Caki2 (cell line): ENCODE data around the gene FILIP1L. TPM values are rescaled to one million over a fixed set of nuclear protein-coding genes. Genes with fewer than 3 reads are reported as not detected.
A peak's percentile ranks its signal among the peaks of the same experiment; 100 is the strongest.

Experiments used
- DNase-seq: peaks from one replicate; pipeline ENCODE4 v3.0.0-alpha.2; 2015; ENCODE audit warnings: low read depth
- in situ Hi-C: cut with HindIII; loops from 2 replicates; pipeline ENCODE4 v1.10.0; 2016; ENCODE audit warnings: low sequenced_read_pairs, low pct_unique_long_range_greater_than_20kb, mixed read lengths
- total RNA-seq: library from RNA; depleted of rRNA; stranded (reverse); fragments of >200 nt; shearing (Covaris generic); gene quantifications from 2 replicates; pipeline ENCODE4 v1.2.3, GENCODE V29; 2014; ENCODE audit warnings: low replicate concordance

Gene FILIP1L
- total RNA-seq, 1 experiment from 2014 or later, result not detected

DNA sequence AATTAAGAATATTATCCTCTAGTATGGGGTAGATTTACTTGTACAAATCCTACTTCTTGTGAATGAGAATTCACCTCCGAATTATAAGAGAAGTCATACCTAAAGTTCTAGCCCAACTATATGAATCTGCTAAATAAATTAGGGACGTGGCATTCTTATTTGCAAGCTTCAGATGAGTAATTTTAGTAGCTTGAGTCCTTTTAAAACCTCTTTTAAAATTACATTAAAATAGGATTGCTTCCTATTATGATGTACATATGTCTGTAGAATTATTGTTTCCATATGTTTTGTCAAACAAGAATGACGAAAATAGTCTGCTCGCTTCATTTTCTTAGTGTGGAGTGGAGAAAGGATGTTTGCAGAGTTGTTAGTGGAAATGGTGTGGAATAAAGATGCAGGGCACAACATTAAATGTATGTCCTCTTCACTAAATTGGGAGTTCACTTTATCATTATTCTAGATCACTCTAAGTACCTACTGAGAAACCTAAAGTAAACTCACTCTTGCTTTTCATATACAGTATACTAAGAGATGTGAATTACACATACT, 237.2 kb downstream of the FILIP1L start:
- no peak for DNase-seq
- in situ Hi-C loops, result no loop called here

DNA sequence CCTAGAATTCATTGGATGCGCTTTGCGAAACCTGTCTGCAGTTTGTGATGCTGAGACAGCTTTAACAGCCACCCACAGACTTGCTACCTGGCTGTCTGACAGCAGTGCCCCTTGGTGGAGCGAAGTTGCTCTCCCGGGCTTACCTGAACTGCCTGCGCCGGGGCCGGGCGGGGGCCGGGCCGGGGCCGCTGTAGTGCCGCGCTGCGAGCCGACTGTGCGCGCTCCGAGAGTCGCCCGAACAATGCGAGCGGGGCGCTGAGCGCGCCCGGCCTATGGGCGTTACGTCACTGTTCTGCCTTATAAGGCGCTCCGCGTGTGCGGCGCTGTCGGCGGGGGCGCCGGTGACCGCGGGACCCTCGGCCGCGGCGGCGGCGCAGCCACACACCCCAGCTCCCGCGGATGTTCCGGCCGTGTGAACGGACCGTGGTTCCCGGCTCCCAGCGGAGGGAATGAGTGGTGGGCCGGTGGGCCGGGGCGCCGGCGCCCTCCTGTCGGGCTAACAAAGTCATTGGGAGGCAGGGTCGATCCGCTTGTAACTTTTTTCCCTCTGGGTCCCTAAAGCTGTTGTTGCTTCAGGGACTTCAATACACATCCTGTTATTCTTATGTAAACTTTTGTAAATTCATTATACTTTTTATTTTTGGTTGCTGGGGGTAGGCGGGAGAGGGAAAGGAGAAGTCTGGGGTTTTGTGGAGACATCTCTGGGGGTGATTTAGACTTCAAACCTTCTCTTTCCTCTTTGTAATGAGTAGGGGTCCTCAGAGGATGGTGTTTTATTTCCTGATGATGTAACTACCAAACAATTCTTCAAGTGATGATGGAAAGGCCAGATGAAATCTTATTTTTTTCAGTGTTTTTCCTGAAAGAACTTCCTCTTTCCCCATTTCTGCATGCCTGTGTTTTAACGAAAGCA, 238.1 kb downstream of the FILIP1L start:
- no peak for DNase-seq
- in situ Hi-C loops, result no loop called here

DNA sequence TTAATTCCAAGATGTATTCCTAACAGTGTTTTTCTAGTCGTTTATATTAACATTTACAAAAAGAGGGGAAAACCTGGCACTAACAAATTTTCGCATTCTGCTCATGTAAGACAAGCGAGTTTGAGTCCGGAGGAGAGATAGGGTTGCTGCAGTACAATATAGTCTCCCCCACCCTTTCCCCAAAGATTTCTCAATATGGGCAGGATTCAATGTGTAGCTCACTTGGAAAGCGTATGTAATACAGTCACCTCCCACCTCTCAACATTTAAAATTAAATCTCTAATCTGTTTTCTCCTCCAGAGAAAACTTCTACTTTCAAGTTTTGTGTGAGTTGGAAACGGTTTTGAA, 238.7 kb downstream of the FILIP1L start:
- DNase-seq, result no peak
- in situ Hi-C loops, result no loop called here

DNA sequence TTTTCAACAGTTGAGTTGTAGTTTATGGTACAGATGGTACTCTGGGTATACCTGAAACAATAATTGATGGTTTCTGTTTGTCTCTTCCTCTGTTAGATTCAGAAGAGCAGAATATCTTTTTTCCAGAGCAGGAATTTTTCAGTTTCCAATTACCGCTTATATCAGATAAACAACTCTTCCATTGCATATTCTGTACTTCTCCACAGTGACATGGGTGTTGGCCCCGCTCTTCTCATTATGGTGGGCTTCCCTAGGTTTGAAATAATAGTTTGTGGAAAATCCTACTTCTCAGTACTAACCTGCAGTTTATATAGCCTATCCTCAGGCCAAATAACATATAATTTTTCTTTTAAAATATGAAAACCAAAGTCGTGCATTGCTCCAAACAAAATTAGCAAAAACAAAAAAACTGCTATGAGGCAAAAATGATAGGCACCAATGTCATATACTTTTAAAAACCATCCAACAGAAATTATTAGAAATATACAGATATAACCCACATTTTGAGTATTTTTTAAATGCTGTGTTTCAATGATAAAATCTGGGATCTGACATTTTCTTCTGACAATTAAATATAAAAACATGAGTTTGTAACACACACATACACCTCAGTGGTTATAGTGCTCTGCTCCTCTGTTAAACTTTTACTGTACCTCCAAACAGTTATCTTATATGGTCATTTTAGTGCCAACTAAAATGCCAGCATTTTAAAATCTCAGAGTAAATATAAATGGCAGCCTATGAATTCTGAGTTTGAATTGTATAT, 239.9 kb downstream of the FILIP1L start:
- in situ Hi-C loops, result no loop called here
- no peak for DNase-seq

DNA sequence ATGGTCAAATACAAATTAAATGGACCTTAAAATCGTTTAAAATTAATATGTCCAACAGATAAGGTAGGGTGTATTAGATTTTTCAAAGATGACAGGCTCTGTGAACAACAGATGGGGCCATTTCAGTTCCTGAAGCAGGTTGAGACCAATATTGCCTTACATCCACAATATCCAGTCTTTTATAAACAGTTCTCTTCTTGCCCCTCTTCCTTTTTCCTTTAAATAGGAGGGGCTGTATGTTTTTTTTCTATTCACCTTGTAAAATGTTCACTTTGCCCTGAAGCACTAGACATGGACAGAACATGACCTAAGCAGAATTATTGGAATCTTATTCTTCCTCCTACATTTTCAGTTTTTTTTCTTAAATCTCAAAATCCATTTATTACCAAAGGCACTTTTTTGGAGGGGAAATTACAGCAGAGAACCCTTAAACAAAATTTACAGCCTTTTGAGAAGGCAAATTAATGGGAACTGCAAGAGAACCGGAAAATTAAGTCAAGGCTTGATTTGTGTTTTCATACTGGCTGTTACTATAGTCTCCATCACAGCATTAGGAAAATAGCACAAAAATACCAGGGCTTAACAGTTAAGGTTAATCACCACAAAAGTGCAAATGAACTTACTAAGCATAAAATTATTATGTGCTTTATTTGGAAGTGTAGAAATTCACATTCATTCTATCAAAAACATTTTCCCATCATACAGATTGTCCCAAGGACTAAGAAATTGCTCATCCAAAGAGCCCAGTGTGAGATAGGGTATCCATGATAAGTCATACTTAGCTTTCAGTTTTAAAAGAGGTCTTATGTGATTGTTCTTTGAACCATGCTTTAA, 240.8 kb downstream of the FILIP1L start:
- no peak for DNase-seq
- in situ Hi-C loops, result no loop called here

DNA sequence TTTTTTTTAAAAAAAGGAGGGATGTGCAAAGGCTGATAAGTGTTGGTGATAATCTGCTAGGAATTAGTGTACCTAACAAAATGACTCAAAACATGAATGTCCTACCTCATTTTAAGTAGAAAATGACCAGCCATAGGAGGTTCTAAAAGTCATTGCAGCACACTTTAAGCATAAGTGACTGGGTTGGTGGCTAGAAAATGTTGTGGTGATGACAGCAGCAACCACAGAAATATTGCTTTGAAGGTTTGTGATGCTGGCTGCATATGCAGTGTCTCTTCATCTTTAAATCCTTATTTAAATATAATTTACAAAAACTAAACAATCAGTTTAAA, 241.4 kb downstream of the FILIP1L start:
- in situ Hi-C loops, result no loop called here
- no peak for DNase-seq

DNA sequence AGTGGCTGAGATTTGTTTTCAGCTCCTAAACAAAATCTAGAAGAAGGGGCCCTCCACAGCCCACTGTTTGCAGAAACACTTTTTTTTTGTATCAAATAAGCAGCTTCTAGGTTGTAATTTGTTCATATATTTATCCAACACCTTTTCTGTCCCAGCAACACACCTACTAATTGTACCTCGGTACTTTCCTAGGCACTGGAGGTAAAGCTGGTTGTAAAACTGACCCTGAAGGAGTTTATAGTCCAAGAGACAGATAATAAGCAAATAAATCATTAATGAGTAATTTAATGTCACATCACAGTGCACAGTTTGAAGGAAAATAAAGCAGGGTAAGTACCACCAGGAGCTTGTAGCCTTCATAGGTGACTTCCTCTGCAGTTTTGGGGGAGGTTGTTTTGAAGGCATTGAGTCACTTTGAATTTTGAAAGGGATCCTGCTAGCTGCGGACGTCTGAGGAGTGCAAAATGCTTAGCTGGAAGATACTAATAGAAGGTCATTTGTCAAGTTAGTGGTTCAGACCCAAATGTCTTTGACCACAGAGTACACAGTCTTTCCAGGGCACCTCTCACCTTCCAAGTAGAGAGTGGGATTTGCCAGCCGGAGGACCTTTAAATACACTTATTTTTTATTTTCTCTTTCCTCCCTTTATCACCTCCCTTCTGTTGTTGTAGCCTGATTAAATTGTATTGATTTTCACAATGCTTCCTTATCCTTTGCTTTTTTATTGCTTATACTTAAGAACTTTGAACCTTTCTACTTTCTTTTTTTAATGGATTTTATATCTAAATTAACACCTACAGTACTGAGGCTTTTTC, 242.9 kb downstream of the FILIP1L start:
- DNase-seq, result no peak
- in situ Hi-C loops, result no loop called here

DNA sequence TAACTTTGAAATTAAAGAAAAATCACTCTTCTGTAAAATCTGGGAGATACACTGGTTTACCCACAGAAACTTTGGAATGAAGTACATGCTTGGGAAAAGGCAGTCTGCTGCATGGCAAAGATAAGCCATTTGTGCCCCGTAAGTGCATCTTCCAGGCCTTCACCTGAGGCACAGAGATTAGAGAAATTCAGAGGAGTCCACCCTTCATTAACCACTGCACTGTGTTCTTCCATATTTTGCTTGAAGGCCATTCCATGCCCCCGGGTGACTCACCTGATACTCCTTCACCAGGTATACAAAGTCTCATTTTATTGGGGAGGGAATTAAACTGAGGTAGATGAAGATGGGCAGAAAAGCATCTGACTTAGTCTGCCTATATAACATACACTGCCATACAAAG, 243.6 kb downstream of the FILIP1L start:
- no peak for DNase-seq
- in situ Hi-C loops, result no loop called here

DNA sequence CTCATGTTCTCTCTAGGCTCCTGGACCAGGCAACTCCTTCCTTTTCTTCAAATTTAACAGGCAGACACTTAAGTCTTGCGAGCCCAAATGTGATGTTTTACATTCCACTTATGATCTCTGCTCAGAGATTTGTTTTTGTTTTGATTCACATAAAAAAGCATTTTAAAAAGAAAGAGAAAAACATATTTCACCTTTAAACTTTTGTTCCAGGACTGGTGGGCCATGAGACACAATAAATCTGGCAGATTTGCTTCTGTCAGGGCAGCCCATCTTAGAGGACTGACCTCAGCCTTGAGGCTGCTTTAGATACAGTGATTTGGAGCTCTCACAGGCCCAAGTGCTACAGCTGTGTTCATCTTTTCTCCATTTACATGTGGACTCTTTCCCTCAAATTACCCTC, 244.7 kb downstream of the FILIP1L start:
- no peak for DNase-seq
- in situ Hi-C loops, result no loop called here

DNA sequence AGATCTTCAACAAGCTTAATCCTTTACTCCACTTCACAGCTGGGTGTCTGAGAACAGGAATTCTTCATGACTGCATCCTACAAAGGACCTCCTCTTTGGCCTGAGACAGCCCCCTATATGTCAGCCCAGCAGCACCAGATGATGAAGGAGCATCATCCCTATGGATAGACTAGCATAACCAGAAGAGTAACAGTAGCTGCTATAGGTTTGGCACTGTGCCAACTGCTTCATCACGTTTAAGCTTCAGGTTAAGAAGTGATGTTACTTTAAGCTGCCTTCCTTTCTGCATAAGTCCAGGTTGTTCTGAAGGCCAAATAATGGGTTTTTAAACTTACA, 246.0 kb downstream of the FILIP1L start:
- DNase-seq, result no peak
- in situ Hi-C loops, result no loop called here

DNA sequence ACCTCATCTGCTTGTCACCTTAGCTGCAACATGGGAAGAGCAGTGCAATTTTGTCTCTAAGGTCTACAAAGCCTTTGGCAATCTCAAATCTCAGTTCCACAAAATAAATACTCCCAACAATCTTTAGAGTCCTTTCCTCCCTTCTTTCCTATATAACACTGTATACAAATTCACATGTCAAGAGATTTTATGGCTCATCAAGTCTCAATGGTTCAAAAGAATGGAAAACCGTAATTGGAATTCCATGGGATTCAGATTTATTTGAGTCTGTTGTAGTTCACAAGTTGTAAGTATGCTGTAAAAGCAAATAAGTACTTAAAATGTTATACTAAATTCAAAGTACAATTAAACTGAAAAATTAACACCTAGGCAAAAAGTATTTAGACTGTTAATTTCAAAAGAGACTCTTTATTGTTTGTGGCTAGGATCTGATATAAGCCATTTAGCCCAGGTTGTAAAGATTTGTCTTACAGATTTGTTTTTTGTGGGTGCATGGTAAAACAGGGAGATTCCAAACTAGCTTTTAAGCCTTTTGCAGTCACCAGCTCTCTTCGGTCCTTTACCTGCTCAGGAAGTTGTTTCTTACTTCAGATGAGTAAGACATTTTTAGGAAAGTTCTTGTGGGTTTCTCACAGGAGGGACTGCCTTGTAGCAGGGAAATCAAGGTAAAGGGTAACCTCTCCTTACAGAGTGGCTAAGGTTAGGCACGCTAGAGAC, 246.5 kb downstream of the FILIP1L start:
- in situ Hi-C loops, result no loop called here

DNA sequence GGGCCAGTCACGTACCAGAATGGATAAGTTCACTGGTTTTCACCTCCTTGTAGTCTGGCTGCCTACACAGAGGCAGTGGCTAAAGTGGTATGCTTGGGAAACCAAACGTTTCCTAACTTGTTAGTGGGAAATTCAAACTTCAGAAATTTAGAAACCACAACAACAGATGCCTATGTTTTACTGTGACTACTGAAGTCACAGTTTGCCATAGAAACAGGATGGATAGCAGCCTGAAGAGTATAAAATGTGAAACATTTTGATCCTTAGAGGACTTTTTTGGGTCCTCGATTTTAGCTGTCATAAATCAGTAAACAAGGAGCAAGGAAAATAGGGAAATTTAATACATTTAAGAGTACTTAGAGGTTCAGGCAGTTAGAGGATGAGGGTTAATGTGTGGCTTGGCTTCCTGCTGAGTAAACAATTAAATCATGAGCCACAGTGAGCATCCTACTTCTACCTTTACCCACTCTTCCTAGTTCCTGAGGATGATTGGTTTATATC, 248.0 kb downstream of the FILIP1L start:
- in situ Hi-C loops, result no loop called here
- DNase-seq, result no peak

More for the DNA sequence above, 246.5 kb downstream of the FILIP1L start:
- no peak for DNase-seq

DNA sequence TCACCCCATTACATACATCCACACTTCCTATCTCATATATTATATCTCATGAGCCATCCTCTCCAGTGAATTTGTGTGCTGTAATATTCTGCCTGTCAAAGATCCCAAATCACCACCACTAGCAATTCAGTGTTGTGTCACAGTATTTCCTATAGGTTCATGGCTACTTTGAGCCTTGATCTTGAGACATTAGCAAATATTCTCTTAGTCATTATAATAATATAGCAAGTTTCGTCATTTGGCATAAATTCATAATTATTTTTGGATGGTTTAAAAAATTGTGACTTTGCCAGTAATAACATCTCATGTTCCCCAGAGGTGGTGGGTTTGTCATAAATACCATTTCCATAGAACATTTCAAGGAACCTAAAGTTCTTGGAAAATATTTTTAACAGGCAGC, 249.0 kb downstream of the FILIP1L start:
- no peak for DNase-seq
- in situ Hi-C loops, result no loop called here

DNA sequence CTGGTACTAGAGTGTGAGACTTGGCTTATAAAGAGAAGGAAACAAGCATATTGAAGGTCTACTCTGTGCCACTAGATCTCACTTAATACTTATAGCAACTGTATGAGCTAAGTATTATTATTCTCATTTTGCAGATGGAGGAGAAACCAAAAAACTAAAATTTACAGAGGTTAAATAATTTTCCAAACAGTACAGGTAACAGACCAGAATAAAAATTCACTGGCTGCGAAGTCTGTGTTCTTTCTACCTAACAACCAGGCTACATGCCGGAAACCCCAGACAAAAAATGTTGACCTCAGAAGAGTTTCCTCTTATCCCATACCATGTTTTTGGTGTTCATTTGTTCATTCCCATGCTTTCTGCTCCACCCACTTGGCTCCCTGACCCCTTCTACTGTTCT, 250.0 kb downstream of the FILIP1L start:
- in situ Hi-C loops, result no loop called here
- DNase-seq, result no peak

DNA sequence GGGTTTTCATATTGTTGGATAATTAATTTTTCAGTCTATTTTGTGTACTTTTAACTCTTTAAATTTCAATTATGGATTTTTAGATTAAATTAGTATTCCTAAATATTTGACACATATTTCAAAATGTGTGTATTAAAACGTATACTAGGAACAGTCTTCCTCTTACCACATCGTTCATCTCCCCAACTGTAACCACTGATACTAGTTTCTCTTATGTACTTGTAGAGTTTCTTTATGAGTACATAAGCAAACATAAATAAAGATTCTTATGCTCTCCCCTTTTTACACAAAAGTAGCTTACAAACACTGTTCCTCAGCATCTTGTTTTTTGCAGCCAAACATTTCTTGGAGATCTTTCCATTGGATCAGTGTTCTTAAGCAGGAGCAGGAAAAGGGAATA, 250.7 kb downstream of the FILIP1L start:
- no peak for DNase-seq
- in situ Hi-C loops, result no loop called here

DNA sequence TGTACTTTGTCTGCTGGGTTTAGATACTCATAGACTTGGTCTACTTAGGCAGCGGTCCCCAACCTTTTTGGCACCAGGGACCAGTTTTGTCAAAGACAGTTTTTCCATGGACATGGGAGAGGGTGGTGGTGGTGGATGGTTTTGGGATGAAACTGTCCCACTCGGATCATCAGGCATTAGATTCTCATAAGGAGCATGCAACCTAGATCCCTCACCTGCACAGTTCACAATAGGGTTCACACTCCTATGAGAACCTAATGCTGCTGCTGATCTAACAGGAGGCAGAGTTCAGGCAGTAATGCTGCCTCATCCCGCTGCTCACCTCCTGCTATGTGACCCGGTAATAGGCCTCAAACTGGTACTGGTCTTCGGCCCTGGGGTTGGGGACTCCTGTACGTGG, 251.3 kb downstream of the FILIP1L start:
- in situ Hi-C loops, result no loop called here
- no peak for DNase-seq

DNA sequence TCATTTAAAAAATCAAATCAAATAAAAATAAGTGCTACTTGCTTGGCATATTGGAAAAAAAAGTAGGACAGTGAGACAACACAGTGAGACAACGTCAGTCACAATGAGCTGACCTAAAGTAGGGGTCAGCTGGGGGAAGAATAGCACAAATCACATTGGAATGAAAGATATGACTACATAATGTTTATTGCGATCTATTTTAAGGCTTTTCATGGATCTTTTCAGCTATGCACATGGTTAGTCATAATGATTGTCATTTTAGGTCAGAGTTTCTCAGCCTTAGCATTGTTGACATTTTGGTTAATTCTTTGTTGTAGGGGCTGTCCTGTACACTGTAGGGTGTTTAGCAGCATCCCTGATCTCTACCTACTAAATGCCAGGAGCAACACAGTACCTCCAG, 252.1 kb downstream of the FILIP1L start:
- peak; percentile 5 for DNase-seq
- in situ Hi-C loops, result no loop called here
